Skeletal muscle tissue (tissue), 1 donor: ENCODE measurements around the gene COMP. TPM values are rescaled to one million over a fixed set of nuclear protein-coding genes. Genes with fewer than 3 reads are reported as not detected.

Experiments used
- total RNA-seq: library from RNA; depleted of rRNA; stranded (reverse); fragments of >200 nt; gene quantifications from one replicate; pipeline ENCODE4 v1.2.3, GENCODE V29; 2014

Gene COMP
- total RNA-seq, 1 donor from 2014 or later: 15.7 TPM

Other genes starting within 250 kb of the COMP start
- 116 TPM for gene FKBP8, start 247.7 kb downstream of the COMP start, total RNA-seq
- 36.0 TPM for gene KXD1, start 233.4 kb downstream of the COMP start, total RNA-seq
- gene UBA52, start 219.4 kb downstream of the COMP start, total RNA-seq: 905 TPM
- gene REX1BD, start 202.5 kb downstream of the COMP start, total RNA-seq: 26.6 TPM
- 2.6 TPM for gene CRLF1, start 184.5 kb downstream of the COMP start, total RNA-seq
- 2.1 TPM for gene TMEM59L, start 178.4 kb downstream of the COMP start, total RNA-seq
- 2.1 TPM for gene KLHL26, start 154.3 kb downstream of the COMP start, total RNA-seq
- gene CRTC1, start 107.6 kb downstream of the COMP start, total RNA-seq: 3.1 TPM
- 30.8 TPM for gene UPF1, start 40.7 kb upstream of the COMP start, total RNA-seq
- 17.7 TPM for gene CERS1, start 104.9 kb upstream of the COMP start, total RNA-seq
- gene COPE, start 128.1 kb upstream of the COMP start, total RNA-seq: 67.8 TPM
- gene DDX49, start 128.4 kb upstream of the COMP start, total RNA-seq: 35.0 TPM
- gene HOMER3, start 149.9 kb upstream of the COMP start, total RNA-seq: 54.8 TPM
- 19.8 TPM for gene SUGP2, start 242.2 kb upstream of the COMP start, total RNA-seq
- 27.1 TPM for gene ARMC6, start 242.3 kb upstream of the COMP start, total RNA-seq